Liver (tissue), 9 donors: Measurements from ENCODE around the gene APP. TPM values are rescaled to one million over a fixed set of nuclear protein-coding genes. Genes with fewer than 3 reads are reported as not detected.

Experiments
- DNase-seq: peaks from one replicate; pipeline ENCODE4 v3.0.0-alpha.2; 2017; ENCODE audit warnings: low spot score
- H3K27ac ChIP-seq, 2 donors: one replicate each; pipeline ENCODE4 v1.7.0; 2013; ENCODE audit warnings: inconsistent platforms in 2 of 2, low read length in 2 of 2, control low read depth in 1 of 2, low read depth in 1 of 2, mild to moderate bottlenecking in 1 of 2
- H3K27me3 ChIP-seq, 4 donors: one replicate each; pipeline versions ENCODE4 v1.6.1 to v1.7.0; 2013; ENCODE audit warnings: low read length in 3 of 4, inconsistent platforms in 1 of 4, mild to moderate bottlenecking in 1 of 4, moderate library complexity in 1 of 4; ENCODE audit not compliant: control insufficient read depth in 4 of 4, insufficient read depth in 4 of 4
- H3K36me3 ChIP-seq, 4 donors: one replicate each; pipeline versions ENCODE4 v1.6.1 to v1.7.0; 2013; ENCODE audit warnings: low read length in 3 of 4, mild to moderate bottlenecking in 3 of 4, low read depth in 1 of 4, moderate library complexity in 1 of 4; ENCODE audit not compliant: control insufficient read depth in 4 of 4, insufficient read depth in 3 of 4
- H3K4me1 ChIP-seq, 4 donors: one replicate each; pipeline versions ENCODE4 v1.6.1 to v1.7.0; 2013; ENCODE audit warnings: low read length in 3 of 4, mild to moderate bottlenecking in 3 of 4, moderate library complexity in 1 of 4; ENCODE audit not compliant: control insufficient read depth in 4 of 4, insufficient read depth in 4 of 4
- H3K4me3 ChIP-seq, 3 donors: one replicate each; pipeline versions ENCODE4 v1.6.1 to v1.7.0; 2013; ENCODE audit warnings: low read length in 3 of 3, control low read depth in 1 of 3, low read depth in 1 of 3, mild to moderate bottlenecking in 1 of 3
- H3K9ac ChIP-seq, 2 donors: one replicate each; pipeline ENCODE4 v1.7.0; 2013; ENCODE audit warnings: low read length in 2 of 2, mild to moderate bottlenecking in 2 of 2, moderate library complexity in 2 of 2, control low read depth in 1 of 2, low read depth in 1 of 2
- H3K9me3 ChIP-seq, 4 donors: one replicate each; pipeline versions ENCODE4 v1.6.1 to v1.7.0; 2013; ENCODE audit warnings: low read length in 3 of 4; ENCODE audit not compliant: control insufficient read depth in 4 of 4
- FOXA1 ChIP-seq: IDR thresholded peaks from 2 replicates; pipeline ENCODE4 v1.6.1; 2016; ENCODE audit warnings: antibody characterized with exemption
- FOXA2 ChIP-seq: IDR thresholded peaks from 2 replicates; pipeline ENCODE4 v1.6.1; 2016; ENCODE audit warnings: antibody characterized with exemption
- GABPA ChIP-seq, 2 donors: IDR thresholded peaks in 1 of 2; conservative IDR thresholded peaks in 1 of 2; 2 replicates each; pipeline ENCODE4 v1.6.1; 2016; ENCODE audit warnings: antibody characterized with exemption in 2 of 2, mild to moderate bottlenecking in 1 of 2, moderate library complexity in 1 of 2
- HNF4A ChIP-seq, 2 donors: conservative IDR thresholded peaks; 2 replicates each; pipeline ENCODE4 v1.6.1; 2016; ENCODE audit warnings: antibody characterized with exemption in 2 of 2, mild to moderate bottlenecking in 2 of 2
- HNF4G ChIP-seq: IDR thresholded peaks from 2 replicates; pipeline ENCODE4 v1.6.1; 2016; ENCODE audit warnings: antibody characterized with exemption
- JUND ChIP-seq, 2 donors: IDR thresholded peaks; 2 replicates each; pipeline ENCODE4 v1.6.1; 2016; ENCODE audit warnings: antibody characterized with exemption in 2 of 2
- NR2F2 ChIP-seq: IDR thresholded peaks from 2 replicates; pipeline ENCODE4 v1.6.1; 2016; ENCODE audit warnings: antibody characterized with exemption
- RAD21 ChIP-seq, 2 donors: IDR thresholded peaks; 2 replicates each; pipeline ENCODE4 v1.6.1; 2016; ENCODE audit warnings: antibody characterized with exemption in 2 of 2, mild to moderate bottlenecking in 2 of 2
- RXRA ChIP-seq, 2 donors: IDR thresholded peaks; 2 replicates each; pipeline ENCODE4 v1.6.1; 2017 to 2018; ENCODE audit warnings: antibody characterized with exemption in 2 of 2, mild to moderate bottlenecking in 1 of 2
- SP1 ChIP-seq: IDR thresholded peaks from 2 replicates; pipeline ENCODE4 v1.6.1; 2018; ENCODE audit warnings: antibody characterized with exemption, mild to moderate bottlenecking
- TAF1 ChIP-seq: conservative IDR thresholded peaks from 2 replicates; pipeline ENCODE4 v1.6.1; 2016; ENCODE audit warnings: antibody characterized with exemption, mild to moderate bottlenecking
- YY1 ChIP-seq: IDR thresholded peaks from 2 replicates; pipeline ENCODE4 v1.6.1; 2016; ENCODE audit warnings: antibody characterized with exemption, mild to moderate bottlenecking
- WGBS: extraction: QIAGEN DNeasy Blood & Tissue Kit; methylation state at CpG from one replicate; pipeline ENCODE4 v1.1.7; 2013; 5-methylcytosine and 5-hydroxymethylcytosine counted together
- polyA plus RNA-seq, 2 donors: library from polyadenylated mRNA; stranded (reverse) in 1 of 2; unstranded in 1 of 2; fragments of 200-250 nt in 1 of 2; fragments of >200 nt in 1 of 2; fragmentation: Nextera tagmentation in 1 of 2; extraction: Ambion mirVana in 1 of 2; gene quantifications; one replicate each; pipeline versions ENCODE4 v1.2.1 to v1.2.3, GENCODE V29; 2013 to 2015
- total RNA-seq, 2 donors: library from RNA; depleted of rRNA; stranded (reverse); fragments of >200 nt; gene quantifications; one replicate each; pipeline ENCODE4 v1.2.3, GENCODE V29; 2014
- TF ChIP-seq, protein P1 (sequence below): IDR thresholded peaks from 2 replicates; pipeline ENCODE4 v1.6.1; 2016; ENCODE audit warnings: antibody characterized with exemption
- TF ChIP-seq, protein P2 (sequence below): IDR thresholded peaks from 2 replicates; pipeline ENCODE4 v1.6.1; 2016; ENCODE audit warnings: antibody characterized with exemption, mild to moderate bottlenecking
- TF ChIP-seq, protein P3 (sequence below): IDR thresholded peaks from 2 replicates; pipeline ENCODE4 v1.6.1; 2016; ENCODE audit warnings: antibody characterized with exemption
- TF ChIP-seq, protein P4 (sequence below): fragments of 150-350 bp; IDR thresholded peaks from 2 replicates; pipeline ENCODE4 v1.5.1; 2017; ENCODE audit warnings: improper control_type of control experiment, low read depth, low read length; ENCODE audit not compliant: missing input control
- TF ChIP-seq, protein P5 (sequence below): IDR thresholded peaks from 2 replicates; pipeline ENCODE4 v1.6.1; 2016; ENCODE audit warnings: antibody characterized with exemption
- donor health status: healthy.
- donor health status: healthy.
- donor health status: healthy.
- donor health status: healthy.
- donor health status: healthy.

APP gene
- total and polyA plus RNA-seq, 4 donors, result 24.9 to 201 (median 111) TPM

DNA sequence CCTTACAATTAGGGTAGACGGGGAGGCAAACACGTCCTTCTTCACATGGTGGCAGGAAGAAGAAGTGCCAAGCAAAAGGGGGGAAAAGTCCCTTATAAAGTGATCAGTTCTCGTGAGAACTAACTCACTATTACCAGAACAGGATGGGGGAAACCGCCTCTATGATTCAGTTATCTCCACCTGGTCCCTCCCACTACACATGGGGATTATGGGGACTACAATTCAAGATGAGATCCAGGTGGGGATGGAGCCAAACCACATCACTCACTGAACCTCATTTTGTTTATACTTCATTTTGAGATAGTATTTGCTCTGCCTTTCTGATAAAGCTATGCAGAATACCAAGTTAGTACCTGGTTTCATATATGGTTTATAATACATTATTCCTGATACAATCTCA lies 26.5 kb downstream of the APP start:
- Histone ChIP-seq H3K27ac (no peak overlapping the region), H3K9me3 (no peaks in the 10 kb centered on the region), H3K4me3 (no peak overlapping the region), H3K9ac (no peak overlapping the region), H3K36me3 (no peaks in the 10 kb centered on the region), H3K4me1 (peaks cover 0 to 11% (median 6%) of the 10 kb centered on the region in 4 donors), H3K27me3 (no peaks in the 10 kb centered on the region)
- no peak for DNase-seq
- WGBS, result 92% methylated on average over 4 of the region's 4 CpGs
- TF ChIP-seq, protein P1, sequence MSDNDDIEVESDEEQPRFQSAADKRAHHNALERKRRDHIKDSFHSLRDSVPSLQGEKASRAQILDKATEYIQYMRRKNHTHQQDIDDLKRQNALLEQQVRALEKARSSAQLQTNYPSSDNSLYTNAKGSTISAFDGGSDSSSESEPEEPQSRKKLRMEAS, result no peak
- no peak for TF ChIP-seq HNF4A (conservative IDR thresholded peaks at IDR 0.05)
- TF ChIP-seq, protein P2, sequence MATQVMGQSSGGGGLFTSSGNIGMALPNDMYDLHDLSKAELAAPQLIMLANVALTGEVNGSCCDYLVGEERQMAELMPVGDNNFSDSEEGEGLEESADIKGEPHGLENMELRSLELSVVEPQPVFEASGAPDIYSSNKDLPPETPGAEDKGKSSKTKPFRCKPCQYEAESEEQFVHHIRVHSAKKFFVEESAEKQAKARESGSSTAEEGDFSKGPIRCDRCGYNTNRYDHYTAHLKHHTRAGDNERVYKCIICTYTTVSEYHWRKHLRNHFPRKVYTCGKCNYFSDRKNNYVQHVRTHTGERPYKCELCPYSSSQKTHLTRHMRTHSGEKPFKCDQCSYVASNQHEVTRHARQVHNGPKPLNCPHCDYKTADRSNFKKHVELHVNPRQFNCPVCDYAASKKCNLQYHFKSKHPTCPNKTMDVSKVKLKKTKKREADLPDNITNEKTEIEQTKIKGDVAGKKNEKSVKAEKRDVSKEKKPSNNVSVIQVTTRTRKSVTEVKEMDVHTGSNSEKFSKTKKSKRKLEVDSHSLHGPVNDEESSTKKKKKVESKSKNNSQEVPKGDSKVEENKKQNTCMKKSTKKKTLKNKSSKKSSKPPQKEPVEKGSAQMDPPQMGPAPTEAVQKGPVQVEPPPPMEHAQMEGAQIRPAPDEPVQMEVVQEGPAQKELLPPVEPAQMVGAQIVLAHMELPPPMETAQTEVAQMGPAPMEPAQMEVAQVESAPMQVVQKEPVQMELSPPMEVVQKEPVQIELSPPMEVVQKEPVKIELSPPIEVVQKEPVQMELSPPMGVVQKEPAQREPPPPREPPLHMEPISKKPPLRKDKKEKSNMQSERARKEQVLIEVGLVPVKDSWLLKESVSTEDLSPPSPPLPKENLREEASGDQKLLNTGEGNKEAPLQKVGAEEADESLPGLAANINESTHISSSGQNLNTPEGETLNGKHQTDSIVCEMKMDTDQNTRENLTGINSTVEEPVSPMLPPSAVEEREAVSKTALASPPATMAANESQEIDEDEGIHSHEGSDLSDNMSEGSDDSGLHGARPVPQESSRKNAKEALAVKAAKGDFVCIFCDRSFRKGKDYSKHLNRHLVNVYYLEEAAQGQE, result no peak
- TF ChIP-seq TAF1, result no peak
- TF ChIP-seq, protein P3, sequence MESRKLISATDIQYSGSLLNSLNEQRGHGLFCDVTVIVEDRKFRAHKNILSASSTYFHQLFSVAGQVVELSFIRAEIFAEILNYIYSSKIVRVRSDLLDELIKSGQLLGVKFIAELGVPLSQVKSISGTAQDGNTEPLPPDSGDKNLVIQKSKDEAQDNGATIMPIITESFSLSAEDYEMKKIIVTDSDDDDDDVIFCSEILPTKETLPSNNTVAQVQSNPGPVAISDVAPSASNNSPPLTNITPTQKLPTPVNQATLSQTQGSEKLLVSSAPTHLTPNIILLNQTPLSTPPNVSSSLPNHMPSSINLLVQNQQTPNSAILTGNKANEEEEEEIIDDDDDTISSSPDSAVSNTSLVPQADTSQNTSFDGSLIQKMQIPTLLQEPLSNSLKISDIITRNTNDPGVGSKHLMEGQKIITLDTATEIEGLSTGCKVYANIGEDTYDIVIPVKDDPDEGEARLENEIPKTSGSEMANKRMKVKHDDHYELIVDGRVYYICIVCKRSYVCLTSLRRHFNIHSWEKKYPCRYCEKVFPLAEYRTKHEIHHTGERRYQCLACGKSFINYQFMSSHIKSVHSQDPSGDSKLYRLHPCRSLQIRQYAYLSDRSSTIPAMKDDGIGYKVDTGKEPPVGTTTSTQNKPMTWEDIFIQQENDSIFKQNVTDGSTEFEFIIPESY, result no peak
- TF ChIP-seq YY1, result no peak
- TF ChIP-seq GABPA (IDR thresholded peaks at IDR 0.05 in 1 of 2, conservative IDR thresholded peaks at IDR 0.05 in 1 of 2), result no peak
- TF ChIP-seq FOXA2, result no peak
- no peak for TF ChIP-seq NR2F2
- no peak for TF ChIP-seq SP1
- no peak for TF ChIP-seq RXRA (IDR thresholded peaks at IDR 0.05)
- TF ChIP-seq, protein P4, sequence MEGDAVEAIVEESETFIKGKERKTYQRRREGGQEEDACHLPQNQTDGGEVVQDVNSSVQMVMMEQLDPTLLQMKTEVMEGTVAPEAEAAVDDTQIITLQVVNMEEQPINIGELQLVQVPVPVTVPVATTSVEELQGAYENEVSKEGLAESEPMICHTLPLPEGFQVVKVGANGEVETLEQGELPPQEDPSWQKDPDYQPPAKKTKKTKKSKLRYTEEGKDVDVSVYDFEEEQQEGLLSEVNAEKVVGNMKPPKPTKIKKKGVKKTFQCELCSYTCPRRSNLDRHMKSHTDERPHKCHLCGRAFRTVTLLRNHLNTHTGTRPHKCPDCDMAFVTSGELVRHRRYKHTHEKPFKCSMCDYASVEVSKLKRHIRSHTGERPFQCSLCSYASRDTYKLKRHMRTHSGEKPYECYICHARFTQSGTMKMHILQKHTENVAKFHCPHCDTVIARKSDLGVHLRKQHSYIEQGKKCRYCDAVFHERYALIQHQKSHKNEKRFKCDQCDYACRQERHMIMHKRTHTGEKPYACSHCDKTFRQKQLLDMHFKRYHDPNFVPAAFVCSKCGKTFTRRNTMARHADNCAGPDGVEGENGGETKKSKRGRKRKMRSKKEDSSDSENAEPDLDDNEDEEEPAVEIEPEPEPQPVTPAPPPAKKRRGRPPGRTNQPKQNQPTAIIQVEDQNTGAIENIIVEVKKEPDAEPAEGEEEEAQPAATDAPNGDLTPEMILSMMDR, result no peak
- TF ChIP-seq RAD21 (IDR thresholded peaks at IDR 0.05), result no peak
- TF ChIP-seq JUND (IDR thresholded peaks at IDR 0.05), result no peak

DNA sequence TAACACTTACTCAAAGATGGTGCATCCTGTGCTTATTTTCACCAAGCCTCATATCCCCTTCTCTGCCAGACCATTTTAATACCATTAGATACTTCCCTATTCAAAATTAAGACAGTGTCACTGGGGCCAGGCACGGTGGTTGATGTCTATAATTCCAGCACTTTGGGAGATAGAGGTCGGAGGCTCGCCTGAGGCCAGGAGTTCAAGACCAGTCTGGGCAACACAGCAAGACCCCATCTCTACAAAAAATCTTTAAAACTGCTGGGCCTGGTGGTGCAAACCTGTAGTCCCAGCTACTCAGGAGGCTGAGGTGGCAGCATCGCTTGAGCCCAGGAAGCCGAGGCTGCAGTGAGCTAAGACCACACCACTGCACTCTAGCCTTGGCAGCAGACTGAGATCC lies 28.2 kb downstream of the APP start:
- Histone ChIP-seq H3K36me3 (no peaks in the 10 kb centered on the region), H3K9me3 (no peaks in the 10 kb centered on the region), H3K9ac (no peak overlapping the region), H3K27me3 (no peaks in the 10 kb centered on the region), H3K4me3 (no peak overlapping the region), H3K4me1 (peaks cover 0 to 15% (median 8%) of the 10 kb centered on the region in 4 donors), H3K27ac (no peak overlapping the region)
- TF ChIP-seq, protein P2, result no peak
- TF ChIP-seq, protein P5, sequence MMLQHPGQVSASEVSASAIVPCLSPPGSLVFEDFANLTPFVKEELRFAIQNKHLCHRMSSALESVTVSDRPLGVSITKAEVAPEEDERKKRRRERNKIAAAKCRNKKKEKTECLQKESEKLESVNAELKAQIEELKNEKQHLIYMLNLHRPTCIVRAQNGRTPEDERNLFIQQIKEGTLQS, result no peak
- TF ChIP-seq HNF4G (no peak), RAD21 (IDR thresholded peaks at IDR 0.05) (no peak), SP1 (no peak), YY1 (no peak), FOXA1 (no peak), TAF1 (no peak), NR2F2 (no peak)
- TF ChIP-seq, protein P1, result no peak
- TF ChIP-seq, protein P3, result no peak
- WGBS, result 96% methylated on average over 5 of the region's 5 CpGs
- DNase-seq, result no peak
